CD14-positive monocyte (primary cell): ENCODE measurements around the gene DYNC2I2. TPM values are rescaled to one million over a fixed set of nuclear protein-coding genes. Genes with fewer than 3 reads are reported as not detected.

Experiments used
- DNase-seq, 3 donors: peaks; one replicate each; pipeline ENCODE4 v3.0.0-alpha.2; 2011 to 2022
- H2AFZ ChIP-seq: 2 replicates; pipeline ENCODE4 v1.6.0; 2012; ENCODE audit warnings: mild to moderate bottlenecking, low read depth, low read length, inconsistent platforms; ENCODE audit not compliant: insufficient read depth, poor library complexity, severe bottlenecking
- H3K27ac ChIP-seq, 2 donors: 1 replicate in 1 of 2; 2 replicates in 1 of 2; pipeline ENCODE4 v1.5.1; 2012 to 2013; ENCODE audit warnings: low read length in 2 of 2, control low read depth in 1 of 2, inconsistent platforms in 1 of 2, low read depth in 1 of 2, mild to moderate bottlenecking in 1 of 2
- H3K27me3 ChIP-seq, 2 donors: one replicate each; pipeline versions ENCODE4 v1.6.0 to v1.6.1; 2011 to 2013; ENCODE audit warnings: low read length in 2 of 2; ENCODE audit not compliant: control insufficient read depth in 2 of 2, insufficient read depth in 2 of 2
- H3K36me3 ChIP-seq, 2 donors: replicated peaks in 1 of 2; 1 replicate in 1 of 2; 2 replicates in 1 of 2; pipeline versions ENCODE4 v1.5.1 to v1.6.1; 2012 to 2013; ENCODE audit warnings: low read length in 2 of 2, control low read depth in 1 of 2, inconsistent platforms in 1 of 2, mild to moderate bottlenecking in 1 of 2; ENCODE audit not compliant: insufficient read depth in 2 of 2, control insufficient read depth in 1 of 2
- H3K4me1 ChIP-seq, 2 donors: 1 replicate in 1 of 2; 2 replicates in 1 of 2; pipeline versions ENCODE4 v1.5.1 to v1.6.1; 2012 to 2013; ENCODE audit warnings: low read length in 2 of 2, control low read depth in 1 of 2, inconsistent platforms in 1 of 2, mild to moderate bottlenecking in 1 of 2, moderate library complexity in 1 of 2; ENCODE audit not compliant: insufficient read depth in 2 of 2, control insufficient read depth in 1 of 2
- H3K4me2 ChIP-seq: replicated peaks from 2 replicates; pipeline ENCODE3; 2012; ENCODE audit warnings: low read length, moderate library complexity, mild to moderate bottlenecking; ENCODE audit not compliant: poor library complexity, severe bottlenecking; ENCODE audit errors: extremely low read depth
- H3K4me3 ChIP-seq, 3 experiments: fragments of 200-600 bp in 1 of 3; sonication (generic) in 1 of 3; replicated peaks in 1 of 3; 1 replicate in 2 of 3; 2 replicates in 1 of 3; pipeline ENCODE4 v1.5.1; 2011 to 2013; ENCODE audit warnings: low read length in 3 of 3, mild to moderate bottlenecking in 3 of 3, control low read depth in 2 of 3, low read depth in 2 of 3, inconsistent platforms in 1 of 3, moderate library complexity in 1 of 3
- H3K79me2 ChIP-seq: 2 replicates; pipeline ENCODE4 v1.6.0; 2012; ENCODE audit warnings: mild to moderate bottlenecking, control low read depth, inconsistent platforms, low read length, moderate library complexity; ENCODE audit not compliant: insufficient read depth
- H3K9ac ChIP-seq: 2 replicates; pipeline ENCODE4 v1.6.0; 2017; ENCODE audit warnings: low read length, mild to moderate bottlenecking; ENCODE audit not compliant: insufficient read depth, poor library complexity, severe bottlenecking
- H3K9me3 ChIP-seq, 2 donors: replicated peaks in 1 of 2; 1 replicate in 1 of 2; 2 replicates in 1 of 2; pipeline versions ENCODE4 v1.5.1 to v1.6.1; 2012 to 2013; ENCODE audit warnings: low read length in 2 of 2, control low read depth in 1 of 2; ENCODE audit not compliant: control insufficient read depth in 1 of 2, insufficient read depth in 1 of 2
- H4K20me1 ChIP-seq: 2 replicates; pipeline ENCODE4 v1.6.0; 2012; ENCODE audit warnings: mild to moderate bottlenecking, low read length, control low read depth, moderate library complexity; ENCODE audit not compliant: insufficient read depth
- H3K27ac Mint-ChIP-seq, 7 donors: one replicate each; pipeline ENCODE4 v1.8.0; 2020; ENCODE audit warnings: mild to moderate bottlenecking in 7 of 7, mixed read lengths in 7 of 7, moderate library complexity in 6 of 7, inconsistent platforms in 2 of 7
- H3K27me3 Mint-ChIP-seq, 3 donors: one replicate each; pipeline ENCODE4 v1.8.0; 2021 to 2022; ENCODE audit warnings: low read depth in 3 of 3, mild to moderate bottlenecking in 3 of 3, mixed read lengths in 3 of 3, moderate library complexity in 3 of 3, inconsistent platforms in 1 of 3
- H3K36me3 Mint-ChIP-seq, 2 donors: one replicate each; pipeline ENCODE4 v1.8.0; 2020; ENCODE audit warnings: mixed read lengths in 2 of 2, inconsistent platforms in 1 of 2, mild to moderate bottlenecking in 1 of 2
- H3K4me1 Mint-ChIP-seq: one replicate; pipeline ENCODE4 v1.8.0; 2020; ENCODE audit warnings: mild to moderate bottlenecking, mixed read lengths
- H3K4me3 Mint-ChIP-seq, 2 donors: one replicate each; pipeline ENCODE4 v1.8.0; 2020; ENCODE audit warnings: mild to moderate bottlenecking in 2 of 2, mixed read lengths in 2 of 2, moderate library complexity in 1 of 2
- H3K9me3 Mint-ChIP-seq, 7 donors: one replicate each; pipeline ENCODE4 v1.8.0; 2020 to 2022; ENCODE audit warnings: mixed read lengths in 7 of 7, mild to moderate bottlenecking in 6 of 7, moderate library complexity in 6 of 7, inconsistent platforms in 2 of 7
- CTCF ChIP-seq: fragments of 200-600 bp; IDR thresholded peaks from one replicate; pipeline ENCODE4 v1.8.0; 2022; ENCODE audit warnings: antibody characterized with exemption, mild to moderate bottlenecking
- WGBS: methylation state at CpG from one replicate; pipeline ENCODE4 v1.1.5; 2013; ENCODE audit warnings: missing lambda C conversion rate; ENCODE audit not compliant: insufficient coverage; 5-methylcytosine and 5-hydroxymethylcytosine counted together
- intact Hi-C, 2 donors: fragments of 100-400 bp; cut with micrococcal nuclease; formaldehyde crosslinking; loops; one replicate each; pipeline versions ENCODE4 v1.15.0 to v1.15.1; 2023
- polyA plus RNA-seq, 3 donors: library from polyadenylated mRNA; depleted of rRNA in 1 of 3; unstranded in 2 of 3; stranded (reverse) in 1 of 3; fragments of 300-500 nt in 2 of 3; fragments of >200 nt in 1 of 3; fragmentation: Illumina TruSeq in 2 of 3; gene quantifications; 1 replicate in 2 of 3; 2 replicates in 1 of 3; pipeline ENCODE4 v1.2.3, GENCODE V29; 2012 to 2021

Gene DYNC2I2
- polyA plus RNA-seq, 3 donors, result 1.5 to 2.1 (median 1.9) TPM

GRCh38 chr9:128643519-128644300, 12.9 kb downstream of the DYNC2I2 start:
- H4K20me1 ChIP-seq, result no peaks in the 10 kb centered on the region
- no peaks in the 10 kb centered on the region for H3K79me2 ChIP-seq
- H3K4me2 ChIP-seq, result no peak overlapping the region
- WGBS, result 87% methylated on average over 11 of the region's 12 CpGs
- no peak for DNase-seq
- no peak overlapping the region for H2AFZ ChIP-seq
- H3K27me3 ChIP-seq, result no peaks in the 10 kb centered on the region
- TF ChIP-seq CTCF, result no peak
- no peaks in the 10 kb centered on the region for H3K9me3 ChIP-seq
- Mint-ChIP-seq H3K36me3 (peaks cover 6 to 20% of the 10 kb centered on the region in 2 donors), H3K4me3 (no peak overlapping the region), H3K9me3 (no peaks in the 10 kb centered on the region), H3K27ac (peak overlapping the region in 2 of 7 donors; percentile 2 to 82), H3K27me3 (peaks cover 0 to 3% (median 3%) of the 10 kb centered on the region in 3 donors), H3K4me1 (no peaks in the 10 kb centered on the region)
- peaks cover 0 to 6% of the 10 kb centered on the region in 2 donors for H3K36me3 ChIP-seq
- H3K4me3 ChIP-seq, result no peak overlapping the region
- no peak overlapping the region for H3K27ac ChIP-seq
- no peaks in the 10 kb centered on the region for H3K4me1 ChIP-seq
- no peak overlapping the region for H3K9ac ChIP-seq
- intact Hi-C loops, result loop anchor here in 1 of 2 donors (10.0 kb wide), 1 partner anchor 281 kb away; the partner anchor contains the start of gene PHYHD1

GRCh38 chr9:128642675-128643245, 13.9 kb downstream of the DYNC2I2 start:
- DNase-seq, result no peak
- Mint-ChIP-seq H3K36me3 (peaks cover 6 to 24% of the 10 kb centered on the region in 2 donors), H3K27ac (peak overlapping the region in 3 of 7 donors; percentile 5 to 83 (median 20)), H3K4me3 (no peak overlapping the region), H3K27me3 (peaks cover 0 to 3% (median 2%) of the 10 kb centered on the region in 3 donors), H3K9me3 (no peaks in the 10 kb centered on the region), H3K4me1 (no peaks in the 10 kb centered on the region)
- no peak overlapping the region for H3K4me3 ChIP-seq
- no peak overlapping the region for H3K27ac ChIP-seq
- peaks cover 0 to 6% of the 10 kb centered on the region in 2 donors for H3K36me3 ChIP-seq
- no peak overlapping the region for H3K4me2 ChIP-seq
- no peaks in the 10 kb centered on the region for H3K4me1 ChIP-seq
- no peak for TF ChIP-seq CTCF
- H3K9ac ChIP-seq, result no peak overlapping the region
- no peaks in the 10 kb centered on the region for H3K79me2 ChIP-seq
- WGBS, result 87% methylated on average over 8 of the region's 12 CpGs
- intact Hi-C loops, result loop anchor here in 1 of 2 donors (10.0 kb wide), 1 partner anchor 282 kb away; the partner anchor contains the start of gene PHYHD1
- no peaks in the 10 kb centered on the region for H4K20me1 ChIP-seq
- no peaks in the 10 kb centered on the region for H3K9me3 ChIP-seq
- no peak overlapping the region for H2AFZ ChIP-seq
- H3K27me3 ChIP-seq, result no peaks in the 10 kb centered on the region
